Measurements from ENCODE around the gene XPO4. TPM values are rescaled to one million over a fixed set of nuclear protein-coding genes. Genes with fewer than 3 reads are reported as not detected.

Gene XPO4
- total RNA-seq, 1 experiment from 2014 or later: 39.9 TPM

DNA sequence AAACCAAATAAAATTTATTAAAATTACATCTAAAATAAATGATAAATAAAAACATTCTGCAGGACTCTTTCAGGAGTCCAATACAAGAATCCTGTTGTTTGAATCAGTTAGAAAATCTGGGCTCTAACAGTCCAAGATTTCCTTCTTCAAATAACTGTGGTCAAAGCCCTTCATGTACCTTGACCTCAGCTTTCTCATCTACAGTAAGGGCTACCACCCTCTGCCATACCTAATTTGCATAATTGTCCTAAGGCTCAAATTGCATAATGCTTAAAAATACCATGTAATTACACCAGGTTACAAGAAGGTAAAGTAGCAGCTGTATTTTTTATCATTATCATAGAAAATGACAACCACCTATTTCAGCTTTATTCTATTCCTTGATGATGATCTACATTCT, 54.3 kb downstream of the XPO4 start:
- TF ChIP-seq EZH2 (IDR thresholded peaks at IDR 0.05; ENCODE audit: low read length, unreplicated experiment) (no peak), EZH2phosphoT487 (IDR thresholded peaks at IDR 0.05; ENCODE audit: borderline replicate concordance, low read length) (no peak)
- TF ChIP-seq, protein P1, sequence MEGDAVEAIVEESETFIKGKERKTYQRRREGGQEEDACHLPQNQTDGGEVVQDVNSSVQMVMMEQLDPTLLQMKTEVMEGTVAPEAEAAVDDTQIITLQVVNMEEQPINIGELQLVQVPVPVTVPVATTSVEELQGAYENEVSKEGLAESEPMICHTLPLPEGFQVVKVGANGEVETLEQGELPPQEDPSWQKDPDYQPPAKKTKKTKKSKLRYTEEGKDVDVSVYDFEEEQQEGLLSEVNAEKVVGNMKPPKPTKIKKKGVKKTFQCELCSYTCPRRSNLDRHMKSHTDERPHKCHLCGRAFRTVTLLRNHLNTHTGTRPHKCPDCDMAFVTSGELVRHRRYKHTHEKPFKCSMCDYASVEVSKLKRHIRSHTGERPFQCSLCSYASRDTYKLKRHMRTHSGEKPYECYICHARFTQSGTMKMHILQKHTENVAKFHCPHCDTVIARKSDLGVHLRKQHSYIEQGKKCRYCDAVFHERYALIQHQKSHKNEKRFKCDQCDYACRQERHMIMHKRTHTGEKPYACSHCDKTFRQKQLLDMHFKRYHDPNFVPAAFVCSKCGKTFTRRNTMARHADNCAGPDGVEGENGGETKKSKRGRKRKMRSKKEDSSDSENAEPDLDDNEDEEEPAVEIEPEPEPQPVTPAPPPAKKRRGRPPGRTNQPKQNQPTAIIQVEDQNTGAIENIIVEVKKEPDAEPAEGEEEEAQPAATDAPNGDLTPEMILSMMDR (conservative IDR thresholded peaks at IDR 0.05; ENCODE audit: low read depth, low read length): no peak
- DNase-seq (no peak), ATAC-seq (no peak)
- no TSS peak for BruUV-seq (replicated peaks)
- no peaks in the 10 kb centered on the region for H3K4me1 ChIP-seq (ENCODE audit: insufficient read depth, low read length)
- H3K36me3 ChIP-seq (ENCODE audit: low read depth, low read length): peaks cover 28% of the 10 kb centered on the region
- peaks cover 4% of the 10 kb centered on the region; the same call in 1 of the 2 replicates for H4K20me1 ChIP-seq (ENCODE audit: low read length)
- no peaks in the 10 kb centered on the region for H3K9me2 ChIP-seq (replicated peaks; ENCODE audit: low read length)
- H2AFZ ChIP-seq (ENCODE audit: low read length): no peak overlapping the region
- ChIA-PET POLR2A (ENCODE audit: unreplicated experiment) (interaction anchor here (0.5 to 1.1 kb wide), 2 partner anchors 11 to 298 kb away, joined by 4 to 5 read pairs; no protein-coding TSS in a partner anchor), CTCF (no interaction called here)
- H3K4me3 ChIP-seq (ENCODE audit: low read length): no peak overlapping the region
- no peaks in the 10 kb centered on the region for H3K27me3 ChIP-seq (ENCODE audit: low read length)
- intact Hi-C loops (cut with micrococcal nuclease): no loop called here
- H3K4me2 ChIP-seq (ENCODE audit: low read length): no peak overlapping the region
- H3K79me2 ChIP-seq (ENCODE audit: low read length): peaks cover 28% of the 10 kb centered on the region
- H3F3A ChIP-seq (ENCODE audit: low read length, unreplicated experiment): no peaks in the 10 kb centered on the region
- H3K9me3 ChIP-seq (ENCODE audit: low read length): no peaks in the 10 kb centered on the region
- no peak overlapping the region for H3K27ac ChIP-seq (ENCODE audit: low read length)
- no peak overlapping the region for H3K9ac ChIP-seq (ENCODE audit: low read length)

- no peak for ATAC-seq
- intact Hi-C loops (cut with micrococcal nuclease): no loop called here
These were observed 55.2 kb downstream of the XPO4 start for GRCh38 chr13:20847296-20847695.

GRCh38 chr13:20843166-20843565, 59.4 kb downstream of the XPO4 start:
- TF ChIP-seq, protein P1 (conservative IDR thresholded peaks at IDR 0.05; ENCODE audit: low read depth, low read length): no peak
- no peak for TF ChIP-seq EZH2phosphoT487 (IDR thresholded peaks at IDR 0.05; ENCODE audit: borderline replicate concordance, low read length)
- TF ChIP-seq EZH2 (IDR thresholded peaks at IDR 0.05; ENCODE audit: low read length, unreplicated experiment): no peak
- H3K27ac ChIP-seq (ENCODE audit: low read length): no peak overlapping the region
- no peak overlapping the region for H3K4me2 ChIP-seq (ENCODE audit: low read length)
- ChIA-PET CTCF (no interaction called here), POLR2A (ENCODE audit: unreplicated experiment) (no interaction called here)
- BruUV-seq (replicated peaks): no TSS peak
- no peaks in the 10 kb centered on the region for H3K9me3 ChIP-seq (ENCODE audit: low read length)
- no peaks in the 10 kb centered on the region for H3K27me3 ChIP-seq (ENCODE audit: low read length)
- no peaks in the 10 kb centered on the region for H3F3A ChIP-seq (ENCODE audit: low read length, unreplicated experiment)
- H3K36me3 ChIP-seq (ENCODE audit: low read depth, low read length): peaks cover 38% of the 10 kb centered on the region
- peaks cover 31% of the 10 kb centered on the region for H3K79me2 ChIP-seq (ENCODE audit: low read length)
- H3K9ac ChIP-seq (ENCODE audit: low read length): no peak overlapping the region
- H4K20me1 ChIP-seq (ENCODE audit: low read length): 0 out of 2 replicates have a peak, but pooled peaks cover 4% of the 10 kb centered on the region
- no peak overlapping the region for H3K4me3 ChIP-seq (ENCODE audit: low read length)
- no peaks in the 10 kb centered on the region for H3K4me1 ChIP-seq (ENCODE audit: insufficient read depth, low read length)
- DNase-seq: no peak
- no peak overlapping the region for H2AFZ ChIP-seq (ENCODE audit: low read length)
- no peak for ATAC-seq
- H3K9me2 ChIP-seq (replicated peaks; ENCODE audit: low read length): no peaks in the 10 kb centered on the region
- intact Hi-C loops (cut with micrococcal nuclease): no loop called here

More at GRCh38 chr13:20847296-20847695, 55.2 kb downstream of the XPO4 start:
- no peak overlapping the region for H3K4me2 ChIP-seq (ENCODE audit: low read length)
- ChIA-PET CTCF (no interaction called here), POLR2A (ENCODE audit: unreplicated experiment) (no interaction called here)
- H3K79me2 ChIP-seq (ENCODE audit: low read length): peaks cover 28% of the 10 kb centered on the region
- H3K4me1 ChIP-seq (ENCODE audit: insufficient read depth, low read length): no peaks in the 10 kb centered on the region
- peaks cover 31% of the 10 kb centered on the region for H3K36me3 ChIP-seq (ENCODE audit: low read depth, low read length)
- no peaks in the 10 kb centered on the region for H3K9me2 ChIP-seq (replicated peaks; ENCODE audit: low read length)
- peaks cover 4% of the 10 kb centered on the region; the same call in 1 of the 2 replicates for H4K20me1 ChIP-seq (ENCODE audit: low read length)
- no peaks in the 10 kb centered on the region for H3F3A ChIP-seq (ENCODE audit: low read length, unreplicated experiment)
- BruUV-seq (replicated peaks): no TSS peak
- no peak for TF ChIP-seq EZH2 (IDR thresholded peaks at IDR 0.05; ENCODE audit: low read length, unreplicated experiment)
- TF ChIP-seq, protein P1 (conservative IDR thresholded peaks at IDR 0.05; ENCODE audit: low read depth, low read length): no peak
- no peak for TF ChIP-seq EZH2phosphoT487 (IDR thresholded peaks at IDR 0.05; ENCODE audit: borderline replicate concordance, low read length)
- H3K27me3 ChIP-seq (ENCODE audit: low read length): no peaks in the 10 kb centered on the region
- H2AFZ ChIP-seq (ENCODE audit: low read length): no peak overlapping the region
- H3K4me3 ChIP-seq (ENCODE audit: low read length): no peak overlapping the region
- DNase-seq: no peak
- H3K9me3 ChIP-seq (ENCODE audit: low read length): no peaks in the 10 kb centered on the region
- H3K9ac ChIP-seq (ENCODE audit: low read length): no peak overlapping the region
- H3K27ac ChIP-seq (ENCODE audit: low read length): no peak overlapping the region

Data from PC-3 (cell line).